Tibial nerve (tissue), 4 donors: Measurements from ENCODE around the gene MTCL1. TPM values are rescaled to one million over a fixed set of nuclear protein-coding genes. Genes with fewer than 3 reads are reported as not detected.

Experiments
- DNase-seq, 2 donors: peaks; one replicate each; pipeline ENCODE4 v3.0.0-alpha.2; 2019; ENCODE audit warnings: low spot score in 2 of 2
- H3K27ac ChIP-seq, 4 donors: fragments of 200-600 bp; sonication (generic) in 3 of 4; one replicate each; pipeline ENCODE4 v1.5.1; 2017 to 2019; ENCODE audit warnings: mild to moderate bottlenecking in 1 of 4
- H3K27me3 ChIP-seq, 2 donors: fragments of 200-600 bp; sonication (generic) in 1 of 2; one replicate each; pipeline versions ENCODE4 v1.5.1 to v1.6.0; 2017 to 2019
- H3K36me3 ChIP-seq, 3 donors: fragments of 200-600 bp; sonication (generic); one replicate each; pipeline ENCODE4 v1.5.1; 2018 to 2019
- H3K4me1 ChIP-seq, 4 donors: fragments of 200-600 bp; sonication (generic) in 3 of 4; one replicate each; pipeline ENCODE4 v1.5.1; 2017 to 2019
- H3K4me3 ChIP-seq, 4 donors: fragments of 200-600 bp; sonication (generic) in 3 of 4; one replicate each; pipeline ENCODE4 v1.5.1; 2017 to 2019; ENCODE audit warnings: mild to moderate bottlenecking in 1 of 4, moderate library complexity in 1 of 4
- H3K9me3 ChIP-seq, 4 donors: fragments of 200-600 bp; sonication (generic) in 3 of 4; one replicate each; pipeline ENCODE4 v1.5.1; 2017 to 2019
- CTCF ChIP-seq, 5 experiments: fragments of 200-600 bp in 3 of 5; fragments of 450-650 bp in 2 of 5; sonication (generic) in 3 of 5; IDR thresholded peaks; one replicate each; pipeline ENCODE4 v1.5.1; 2016 to 2019; ENCODE audit warnings: antibody characterized with exemption in 5 of 5, mild to moderate bottlenecking in 3 of 5, moderate library complexity in 2 of 5
- EP300 ChIP-seq, 2 donors: sonication (generic); formaldehyde crosslinking; IDR thresholded peaks; one replicate each; pipeline ENCODE4 v1.6.1; 2017; ENCODE audit warnings: antibody characterized with exemption in 2 of 2, mild to moderate bottlenecking in 1 of 2
- POLR2A ChIP-seq, 2 donors: fragments of 450-650 bp; IDR thresholded peaks; one replicate each; pipeline ENCODE4 v1.6.1; 2017; ENCODE audit warnings: antibody characterized with exemption in 2 of 2, mild to moderate bottlenecking in 2 of 2, moderate library complexity in 2 of 2
- WGBS, 2 donors: methylation state at CpG; one replicate each; pipeline ENCODE4 v1.1.5; 2018; 5-methylcytosine and 5-hydroxymethylcytosine counted together
- total RNA-seq, 4 donors: library from RNA; depleted of rRNA; stranded (reverse); fragments of >200 nt; gene quantifications; one replicate each; pipeline ENCODE4 v1.1.0, GENCODE V29; 2016

Gene MTCL1
- 10 to 100 TPM in 1 of 4 donors, 1 to 10 TPM in 3; 4.6 to 18.3 (median 5.3) TPM for total RNA-seq

GRCh38 chr18:8705238-8705960, at the start of gene MTCL1:
TSS of gene MTCL1 (plus strand) at chr18:8705556. CDS start at chr18:8705661, 105 bp downstream.
- Histone ChIP-seq H3K4me1 (peaks cover 0 to 29% (median 9%) of the 10 kb centered on the region in 4 donors), H3K9me3 (no peaks in the 10 kb centered on the region), H3K36me3 (no peaks in the 10 kb centered on the region), H3K4me3 (peak within 1 kb of the TSS; percentile 72 to 81 (median 78)), H3K27ac (peak within 1 kb of the TSS; percentile 83 to 90 (median 88)), H3K27me3 (no peaks in the 10 kb centered on the region)
- WGBS, 2 donors, result 1% methylated on average over 49 of the region's 123 CpGs; no CpG with 5 or more reads in 1 of the 2 donors
- TF ChIP-seq EP300 (IDR thresholded peaks at IDR 0.05), result no peak
- no peak for TF ChIP-seq CTCF (IDR thresholded peaks at IDR 0.05)
- TF ChIP-seq POLR2A (IDR thresholded peaks at IDR 0.05), result no peak
- DNase-seq, result no peak

- Histone ChIP-seq H3K27me3 (no peaks in the 10 kb centered on the region), H3K9me3 (no peaks in the 10 kb centered on the region), H3K27ac (no peak overlapping the region), H3K36me3 (no peaks in the 10 kb centered on the region), H3K4me3 (no peak overlapping the region), H3K4me1 (no peaks in the 10 kb centered on the region)
- no peak for TF ChIP-seq EP300 (IDR thresholded peaks at IDR 0.05)
- no peak for TF ChIP-seq POLR2A (IDR thresholded peaks at IDR 0.05)
- TF ChIP-seq CTCF (IDR thresholded peaks at IDR 0.05), result no peak
- 79 to 82% methylated on average over 6 of the region's 6 CpGs for WGBS, 2 donors
- no peak for DNase-seq
Observed at GRCh38 chr18:8656232-8656631, 49.1 kb upstream of the MTCL1 start.

GRCh38 chr18:8657050-8657820, 48.1 kb upstream of the MTCL1 start:
- 71% methylated on average over 13 to 14 of the region's 14 CpGs for WGBS, 2 donors
- TF ChIP-seq POLR2A (IDR thresholded peaks at IDR 0.05) (no peak), CTCF (IDR thresholded peaks at IDR 0.05) (no peak), EP300 (IDR thresholded peaks at IDR 0.05) (no peak)

GRCh38 chr18:8657873-8658470, 47.4 kb upstream of the MTCL1 start:
- Histone ChIP-seq H3K9me3 (no peaks in the 10 kb centered on the region), H3K36me3 (no peaks in the 10 kb centered on the region), H3K4me1 (peaks cover 0 to 8% (median 3%) of the 10 kb centered on the region in 4 donors), H3K4me3 (no peak overlapping the region), H3K27me3 (no peaks in the 10 kb centered on the region), H3K27ac (no peak overlapping the region)
- WGBS, 2 donors, result 50 to 56% methylated on average over 12 to 14 of the region's 14 CpGs
- no peak for TF ChIP-seq POLR2A (IDR thresholded peaks at IDR 0.05)
- TF ChIP-seq CTCF (IDR thresholded peaks at IDR 0.05), result no peak
- no peak for TF ChIP-seq EP300 (IDR thresholded peaks at IDR 0.05)
- DNase-seq, result no peak

More at GRCh38 chr18:8657050-8657820, 48.1 kb upstream of the MTCL1 start:
- Histone ChIP-seq H3K4me1 (peaks cover 0 to 8% (median 3%) of the 10 kb centered on the region in 4 donors), H3K9me3 (no peaks in the 10 kb centered on the region), H3K36me3 (no peaks in the 10 kb centered on the region), H3K27me3 (no peaks in the 10 kb centered on the region), H3K4me3 (no peak overlapping the region), H3K27ac (no peak overlapping the region)
- DNase-seq, result no peak
